ENCODE results near the gene CAMK1D. TPM values are rescaled to one million over a fixed set of nuclear protein-coding genes. Genes with fewer than 3 reads are reported as not detected.
A peak's percentile ranks its signal among the peaks of the same experiment; 100 is the strongest.

Gene CAMK1D
- total RNA-seq, 1 donor, result 11.2 TPM

DNA sequence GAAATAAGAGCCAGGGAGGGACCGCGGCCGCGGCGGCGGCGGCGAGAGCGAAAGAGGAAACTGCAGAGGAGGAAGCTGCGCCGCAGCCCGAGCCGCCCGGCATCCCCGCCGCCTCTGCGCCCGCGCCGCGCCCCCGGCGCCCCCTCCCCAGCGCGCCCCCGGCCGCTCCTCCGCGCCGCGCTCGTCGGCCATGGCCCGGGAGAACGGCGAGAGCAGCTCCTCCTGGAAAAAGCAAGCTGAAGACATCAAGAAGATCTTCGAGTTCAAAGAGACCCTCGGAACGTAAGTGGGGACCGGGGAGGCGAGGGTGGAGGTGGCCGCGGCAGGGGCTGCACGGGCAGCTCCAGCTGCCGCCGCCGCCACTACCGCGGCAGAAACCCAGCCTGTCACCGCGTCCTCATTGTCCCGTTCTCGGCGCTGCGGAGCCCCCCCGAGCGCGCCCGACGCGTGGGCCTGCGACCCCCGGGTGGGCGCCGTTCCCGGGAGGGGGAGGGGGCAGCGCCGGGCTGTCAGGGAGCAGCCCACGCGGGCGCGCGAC, 351 bp downstream of the CAMK1D start:
- peaks cover 5% of the 10 kb centered on the region for H3K27me3 ChIP-seq (ENCODE audit: insufficient read depth, low read length)
- peak overlapping the region; percentile 99 for H3K4me2 ChIP-seq (ENCODE audit: insufficient read depth, low read length)
- peak overlapping the region; percentile 91 for H2AFZ ChIP-seq (ENCODE audit: low read length)
- no peaks in the 10 kb centered on the region for H3K9me3 ChIP-seq (ENCODE audit: low read depth, low read length)
- H3K79me2 ChIP-seq (ENCODE audit: insufficient read depth, low read length), result peaks cover 2% of the 10 kb centered on the region
- TF ChIP-seq, protein P1, sequence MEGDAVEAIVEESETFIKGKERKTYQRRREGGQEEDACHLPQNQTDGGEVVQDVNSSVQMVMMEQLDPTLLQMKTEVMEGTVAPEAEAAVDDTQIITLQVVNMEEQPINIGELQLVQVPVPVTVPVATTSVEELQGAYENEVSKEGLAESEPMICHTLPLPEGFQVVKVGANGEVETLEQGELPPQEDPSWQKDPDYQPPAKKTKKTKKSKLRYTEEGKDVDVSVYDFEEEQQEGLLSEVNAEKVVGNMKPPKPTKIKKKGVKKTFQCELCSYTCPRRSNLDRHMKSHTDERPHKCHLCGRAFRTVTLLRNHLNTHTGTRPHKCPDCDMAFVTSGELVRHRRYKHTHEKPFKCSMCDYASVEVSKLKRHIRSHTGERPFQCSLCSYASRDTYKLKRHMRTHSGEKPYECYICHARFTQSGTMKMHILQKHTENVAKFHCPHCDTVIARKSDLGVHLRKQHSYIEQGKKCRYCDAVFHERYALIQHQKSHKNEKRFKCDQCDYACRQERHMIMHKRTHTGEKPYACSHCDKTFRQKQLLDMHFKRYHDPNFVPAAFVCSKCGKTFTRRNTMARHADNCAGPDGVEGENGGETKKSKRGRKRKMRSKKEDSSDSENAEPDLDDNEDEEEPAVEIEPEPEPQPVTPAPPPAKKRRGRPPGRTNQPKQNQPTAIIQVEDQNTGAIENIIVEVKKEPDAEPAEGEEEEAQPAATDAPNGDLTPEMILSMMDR (IDR thresholded peaks at IDR 0.05; ENCODE audit: extremely low read depth, low read depth, low read length), result no peak
- H3K27ac ChIP-seq (ENCODE audit: low read depth, low read length), result no peak overlapping the region
- H3K4me1 ChIP-seq (ENCODE audit: insufficient read depth, low read length), result peaks cover 11% of the 10 kb centered on the region
- peak overlapping the region; percentile 84 for H3K4me3 ChIP-seq (ENCODE audit: insufficient read depth, low read length)
- H4K20me1 ChIP-seq (ENCODE audit: insufficient read depth, low read length), result no peaks in the 10 kb centered on the region
- no peaks in the 10 kb centered on the region for H3K36me3 ChIP-seq (ENCODE audit: insufficient read depth, low read length)
- no peak for DNase-seq (ENCODE audit: insufficient read length, low spot score, missing footprints)

DNA sequence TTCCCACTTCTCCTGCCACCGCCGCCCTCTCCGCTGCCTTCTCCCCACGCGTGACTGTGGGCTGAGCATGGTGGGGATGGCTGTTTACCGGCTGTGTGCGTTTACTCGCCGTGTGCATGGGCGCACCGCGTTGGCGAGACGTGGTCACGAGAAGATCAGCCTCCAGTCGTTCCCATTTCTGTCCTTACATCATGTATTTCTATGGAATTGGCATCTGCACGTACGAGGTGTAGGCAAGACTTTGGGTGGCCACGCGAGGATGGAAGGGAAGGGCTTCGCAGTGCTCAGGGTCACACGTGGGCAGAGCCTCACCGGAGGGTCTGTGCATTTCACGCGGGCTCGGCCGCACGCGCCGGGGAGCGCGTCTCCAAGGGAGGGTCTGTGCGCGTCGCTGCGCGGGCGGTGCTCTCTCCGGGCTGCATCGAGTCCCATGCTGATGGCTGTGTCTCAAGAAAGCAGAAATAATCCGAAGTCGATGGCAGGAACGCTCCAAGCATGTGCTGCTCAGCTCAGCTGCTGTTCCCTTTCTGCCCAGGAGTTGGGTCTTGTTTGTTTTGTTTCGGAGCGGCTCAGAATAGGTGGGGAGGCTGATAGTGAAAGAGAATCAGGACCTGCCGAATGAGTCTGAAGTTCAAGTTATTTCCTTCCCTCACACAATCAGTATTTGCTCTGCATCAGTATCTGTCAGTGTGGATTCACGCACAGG, 973 bp downstream of the CAMK1D start:
- Histone ChIP-seq H3K4me1 (ENCODE audit: insufficient read depth, low read length) (peaks cover 11% of the 10 kb centered on the region), H3K9me3 (ENCODE audit: low read depth, low read length) (no peaks in the 10 kb centered on the region), H3K79me2 (ENCODE audit: insufficient read depth, low read length) (peaks cover 2% of the 10 kb centered on the region), H4K20me1 (ENCODE audit: insufficient read depth, low read length) (no peaks in the 10 kb centered on the region), H3K27ac (ENCODE audit: low read depth, low read length) (no peak overlapping the region), H2AFZ (ENCODE audit: low read length) (peak overlapping the region; percentile 91), H3K27me3 (ENCODE audit: insufficient read depth, low read length) (peaks cover 5% of the 10 kb centered on the region), H3K4me3 (ENCODE audit: insufficient read depth, low read length) (peak overlapping the region; percentile 84), H3K36me3 (ENCODE audit: insufficient read depth, low read length) (no peaks in the 10 kb centered on the region), H3K4me2 (ENCODE audit: insufficient read depth, low read length) (peak overlapping the region; percentile 99)
- TF ChIP-seq, protein P1 (IDR thresholded peaks at IDR 0.05; ENCODE audit: extremely low read depth, low read depth, low read length), result no peak
- peak; percentile 92 for DNase-seq (ENCODE audit: insufficient read length, low spot score, missing footprints)

DNA sequence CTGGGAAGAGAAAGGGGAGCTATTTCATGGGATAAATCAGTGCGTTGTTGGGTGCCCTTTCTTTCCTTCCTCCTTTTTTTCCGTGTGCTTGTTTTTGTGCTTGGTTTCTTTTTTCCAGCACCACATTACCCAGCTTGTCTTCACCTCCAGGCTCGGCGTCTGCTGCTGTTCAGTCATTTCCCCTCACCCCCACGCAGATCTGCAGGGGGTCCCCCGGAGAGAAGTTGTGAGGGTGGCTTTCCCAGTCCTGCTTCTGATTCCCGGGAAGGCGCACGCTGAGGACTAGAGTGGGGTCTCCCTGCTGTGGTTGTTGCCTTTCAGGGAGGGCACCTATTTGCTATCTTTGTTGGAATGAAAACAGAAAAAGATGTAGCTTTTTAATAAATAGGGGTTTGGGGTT, 1.6 kb downstream of the CAMK1D start:
- no peak overlapping the region for H3K27ac ChIP-seq (ENCODE audit: low read depth, low read length)
- DNase-seq (ENCODE audit: insufficient read length, low spot score, missing footprints), result no peak
- no peaks in the 10 kb centered on the region for H3K9me3 ChIP-seq (ENCODE audit: low read depth, low read length)
- peak overlapping the region; percentile 84 for H3K4me3 ChIP-seq (ENCODE audit: insufficient read depth, low read length)
- H3K36me3 ChIP-seq (ENCODE audit: insufficient read depth, low read length), result no peaks in the 10 kb centered on the region
- H4K20me1 ChIP-seq (ENCODE audit: insufficient read depth, low read length), result no peaks in the 10 kb centered on the region
- peak overlapping the region; percentile 91 for H2AFZ ChIP-seq (ENCODE audit: low read length)
- H3K4me2 ChIP-seq (ENCODE audit: insufficient read depth, low read length), result peak overlapping the region; percentile 99
- TF ChIP-seq, protein P1 (IDR thresholded peaks at IDR 0.05; ENCODE audit: extremely low read depth, low read depth, low read length), result no peak
- peaks cover 11% of the 10 kb centered on the region for H3K4me1 ChIP-seq (ENCODE audit: insufficient read depth, low read length)
- peaks cover 2% of the 10 kb centered on the region for H3K79me2 ChIP-seq (ENCODE audit: insufficient read depth, low read length)
- peaks cover 5% of the 10 kb centered on the region for H3K27me3 ChIP-seq (ENCODE audit: insufficient read depth, low read length)

DNA sequence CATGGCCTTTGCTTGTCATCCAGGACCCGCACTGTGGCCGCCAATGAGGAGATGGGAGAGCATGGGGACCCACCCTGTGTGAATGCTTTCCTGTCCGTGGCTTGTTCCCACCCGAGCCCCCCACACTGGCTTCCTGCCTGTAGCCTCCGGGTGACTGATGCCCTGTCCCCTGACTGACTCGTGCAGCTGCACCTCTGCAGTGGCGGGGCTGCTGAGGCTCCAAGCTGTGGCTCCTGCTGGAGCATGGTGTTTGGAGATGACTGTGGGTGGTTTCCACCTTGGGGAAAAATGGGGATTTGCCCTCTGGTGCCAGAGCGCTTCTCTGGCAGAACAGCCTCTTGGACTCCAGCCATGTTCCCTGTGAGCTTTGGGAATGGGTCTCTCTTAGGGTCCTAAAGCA, 2.1 kb downstream of the CAMK1D start:
- H3K27ac ChIP-seq (ENCODE audit: low read depth, low read length), result no peak overlapping the region
- peaks cover 2% of the 10 kb centered on the region for H3K79me2 ChIP-seq (ENCODE audit: insufficient read depth, low read length)
- peaks cover 5% of the 10 kb centered on the region for H3K27me3 ChIP-seq (ENCODE audit: insufficient read depth, low read length)
- no peaks in the 10 kb centered on the region for H4K20me1 ChIP-seq (ENCODE audit: insufficient read depth, low read length)
- H3K4me1 ChIP-seq (ENCODE audit: insufficient read depth, low read length), result peaks cover 11% of the 10 kb centered on the region
- H3K36me3 ChIP-seq (ENCODE audit: insufficient read depth, low read length), result no peaks in the 10 kb centered on the region
- peak; percentile 18 for DNase-seq (ENCODE audit: insufficient read length, low spot score, missing footprints)
- TF ChIP-seq, protein P1 (IDR thresholded peaks at IDR 0.05; ENCODE audit: extremely low read depth, low read depth, low read length), result no peak
- H2AFZ ChIP-seq (ENCODE audit: low read length), result no peak overlapping the region
- H3K4me2 ChIP-seq (ENCODE audit: insufficient read depth, low read length), result no peak overlapping the region
- H3K4me3 ChIP-seq (ENCODE audit: insufficient read depth, low read length), result no peak overlapping the region
- no peaks in the 10 kb centered on the region for H3K9me3 ChIP-seq (ENCODE audit: low read depth, low read length)

Measured in osteoblast (primary cell).